Measurements from ENCODE around the gene SFXN2. TPM values are rescaled to one million over a fixed set of nuclear protein-coding genes. Genes with fewer than 3 reads are reported as not detected.
"Not testable (repeated sequence)": the region's sequence is repeated elsewhere in the genome, so short reads cannot be mapped to it uniquely, and the experiment has no call there.

The SFXN2 gene, protein sequence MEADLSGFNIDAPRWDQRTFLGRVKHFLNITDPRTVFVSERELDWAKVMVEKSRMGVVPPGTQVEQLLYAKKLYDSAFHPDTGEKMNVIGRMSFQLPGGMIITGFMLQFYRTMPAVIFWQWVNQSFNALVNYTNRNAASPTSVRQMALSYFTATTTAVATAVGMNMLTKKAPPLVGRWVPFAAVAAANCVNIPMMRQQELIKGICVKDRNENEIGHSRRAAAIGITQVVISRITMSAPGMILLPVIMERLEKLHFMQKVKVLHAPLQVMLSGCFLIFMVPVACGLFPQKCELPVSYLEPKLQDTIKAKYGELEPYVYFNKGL
- total RNA-seq, result 1 to 10 TPM; 3.2 to 4.0 TPM
- long read RNA-seq, full-length matches to known transcripts, result 4 of 6 reads
- long read RNA-seq, partial matches to known transcripts, result 0 of 6 reads
- long read RNA-seq, other reads (novel, unspliced or antisense), result 2 of 6 reads

DNA sequence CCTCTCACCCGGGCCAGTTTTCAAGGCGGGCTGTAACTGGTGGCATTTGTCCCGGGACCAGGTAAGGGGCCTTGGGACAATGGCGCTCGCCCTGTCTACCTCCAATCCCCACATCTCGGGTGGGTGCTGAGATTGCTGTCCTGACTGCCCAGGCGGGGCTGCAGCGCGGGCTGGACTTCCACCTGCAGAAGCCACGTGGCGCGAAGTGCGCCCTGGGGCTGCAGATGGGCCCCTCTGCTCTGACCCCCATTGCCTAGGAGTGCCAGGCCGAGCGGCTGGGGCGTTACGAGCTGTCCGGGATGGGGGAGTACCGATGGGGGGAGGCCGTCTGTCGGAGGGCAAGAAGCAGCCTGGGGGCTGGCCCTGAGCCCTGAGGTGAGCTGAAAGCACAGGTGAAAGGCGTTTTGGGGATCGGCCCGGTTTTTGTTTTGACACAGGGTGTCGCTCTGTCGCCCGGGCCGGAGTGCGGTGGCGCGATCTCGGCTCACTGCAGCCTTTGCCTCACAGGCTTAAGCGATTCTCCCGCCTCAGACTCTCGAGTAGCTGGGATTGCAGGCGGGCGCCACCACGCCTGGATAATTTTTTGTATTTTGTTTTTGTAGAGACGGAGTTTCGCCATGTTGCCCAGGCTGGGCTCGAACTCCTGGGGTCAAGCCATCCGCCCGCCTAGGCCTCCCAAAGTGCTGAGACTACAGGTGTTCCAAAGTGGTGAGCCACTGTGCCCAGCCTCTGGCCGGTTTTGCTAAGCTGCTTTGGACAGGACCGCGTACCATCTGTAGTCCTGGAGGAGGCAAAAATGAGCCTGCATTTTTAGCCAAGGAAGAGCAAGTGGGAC lies at the start of gene SFXN2:
Gene SFXN2 (plus strand): TSS at position 16 of the 835 bp plus-strand sequence. CDS start 12,001 bp downstream, outside the sequence.
- peak in 1 of 2 donors; percentile 28 for ATAC-seq
- intact Hi-C loops (cut with DNase I), result no loop called here
- DNase-seq, result no peak

DNA sequence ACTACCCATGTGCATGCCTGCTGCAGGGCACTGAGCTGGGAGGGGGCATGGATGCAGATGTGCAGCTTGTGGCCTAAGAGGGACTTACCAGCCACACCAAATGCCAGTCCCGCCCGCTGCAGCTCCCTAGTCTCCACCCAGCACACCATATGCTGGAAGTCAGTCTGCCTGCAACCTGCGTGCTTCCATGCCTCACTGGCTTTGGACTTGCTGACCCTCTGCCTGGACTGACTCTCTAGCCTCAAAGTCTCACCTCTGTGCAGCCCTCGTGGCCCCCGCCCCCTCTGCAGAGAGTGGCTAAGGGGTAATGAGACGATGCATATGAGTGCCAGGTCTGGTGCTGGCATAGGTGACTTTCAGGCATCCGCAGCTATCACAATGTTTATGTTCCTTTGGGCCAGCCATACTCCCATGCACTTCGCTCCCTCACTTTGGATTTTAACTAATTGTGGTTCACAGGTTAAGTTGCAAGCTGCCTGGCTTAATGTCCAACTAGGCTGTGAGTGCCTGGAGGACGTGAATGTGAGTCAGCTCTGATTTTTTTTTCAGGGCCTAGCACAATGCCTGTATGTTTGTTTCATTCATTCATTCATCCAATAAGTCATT lies 48.4 kb upstream of the SFXN2 start:
- intact Hi-C loops (cut with DNase I), result no loop called here
- ATAC-seq, result no peak
- no peak for DNase-seq

DNA sequence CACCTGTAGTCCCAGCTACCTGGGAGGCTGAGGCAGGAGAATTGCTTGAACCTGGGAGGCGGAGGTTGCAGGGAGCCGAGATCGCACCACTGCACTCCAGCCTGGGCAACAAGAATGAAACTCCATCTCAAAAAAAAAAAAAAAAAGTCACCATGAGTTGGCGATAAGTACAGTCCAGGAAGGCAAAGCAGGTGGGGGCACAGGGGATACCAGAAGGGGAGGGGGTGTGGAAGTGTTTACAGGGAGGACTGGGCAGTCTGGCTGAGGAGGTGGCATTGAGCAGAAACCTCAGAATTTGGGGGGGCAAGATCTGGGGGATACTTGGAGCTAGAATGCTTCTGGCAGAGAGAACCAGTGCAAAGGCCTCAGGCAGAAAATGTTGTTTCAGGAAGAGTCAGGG lies 47.0 kb upstream of the SFXN2 start:
- intact Hi-C loops (cut with DNase I); ATAC-seq; DNase-seq: not testable (repeated sequence)

DNA sequence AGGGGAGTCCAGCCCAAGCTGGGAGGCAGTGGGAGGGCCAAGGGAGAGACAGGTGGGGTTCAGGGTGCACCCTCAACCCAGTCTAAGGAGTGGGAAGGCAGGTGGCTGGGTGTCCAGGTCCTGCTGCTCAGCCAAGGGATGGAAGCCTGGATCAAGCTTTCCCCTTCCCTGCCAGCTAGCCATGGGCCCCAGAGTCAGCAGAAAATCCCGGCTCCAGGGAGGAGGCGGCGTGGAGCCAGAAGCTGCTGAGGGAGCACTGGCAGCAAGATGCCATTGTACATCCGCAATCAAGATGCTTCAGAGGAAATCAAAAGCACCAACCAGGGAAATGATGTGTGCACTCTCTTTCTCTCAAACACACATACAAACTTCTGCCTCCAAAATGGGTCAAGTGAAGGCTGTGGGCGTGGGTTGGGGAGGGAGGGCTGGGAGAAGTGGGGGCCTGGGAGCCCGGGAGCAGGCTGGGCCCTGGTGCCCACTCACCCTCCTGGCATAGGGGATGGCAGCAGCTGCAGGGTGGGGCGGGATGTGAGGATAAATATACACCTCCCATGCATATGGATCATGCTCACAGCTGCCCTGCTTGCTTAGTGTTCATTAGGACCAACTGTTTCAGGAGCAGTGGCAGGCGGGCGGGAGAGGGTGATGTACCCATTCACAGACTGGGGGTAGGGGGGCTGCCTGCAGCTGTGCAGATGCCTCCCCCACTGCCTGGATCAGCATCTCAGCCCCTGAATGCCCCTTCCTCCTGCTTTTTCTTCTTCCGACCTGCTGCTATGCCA lies 45.9 kb upstream of the SFXN2 start:
- ATAC-seq (no peak), DNase-seq (no peak)

DNA sequence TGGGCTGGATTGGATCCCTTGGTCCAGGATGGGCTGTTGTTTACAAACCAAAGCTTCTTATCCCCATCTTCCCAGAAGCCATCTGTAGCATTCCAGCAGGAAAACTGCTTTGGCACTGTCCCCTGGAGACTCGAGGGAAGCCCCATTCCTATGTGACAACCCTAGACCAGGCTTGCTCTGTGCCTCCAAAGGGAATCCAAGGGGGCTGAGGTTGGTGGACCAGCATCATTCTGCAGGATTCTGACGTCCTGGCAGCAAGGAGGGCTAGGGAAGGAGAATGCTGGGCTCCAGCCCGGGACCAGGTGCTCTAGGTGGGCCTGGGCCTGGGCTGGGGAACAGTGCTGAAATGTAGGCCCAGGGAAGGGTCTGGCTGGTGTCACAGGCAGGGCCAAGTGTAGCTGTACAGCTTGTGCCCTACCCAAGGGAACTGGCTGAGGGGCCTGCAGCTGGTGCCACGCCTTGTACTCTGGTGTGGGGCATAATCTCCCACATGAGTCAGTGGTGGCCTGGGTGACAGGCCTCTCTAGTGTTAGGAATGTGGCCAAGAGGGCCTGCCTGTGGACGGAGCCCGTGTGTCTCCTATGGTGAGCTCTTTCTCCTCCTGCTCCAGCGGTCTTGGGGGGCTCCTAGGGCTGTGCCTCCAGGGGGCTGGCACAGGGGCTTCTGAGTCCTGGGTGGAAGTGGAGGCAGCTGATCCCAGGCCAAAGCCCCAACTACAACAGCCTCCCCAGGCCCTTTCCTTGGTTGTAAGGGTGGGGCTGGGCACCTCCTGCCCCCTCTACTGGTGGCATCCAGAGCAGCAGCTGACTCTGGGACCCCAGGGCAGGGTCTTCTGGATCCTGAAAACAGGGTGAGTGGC lies 45.0 kb upstream of the SFXN2 start:
- ATAC-seq (peak; percentile 65 to 81), DNase-seq (peak; percentile 68)
- intact Hi-C loops (cut with DNase I), result no loop called here

More for the DNA sequence above, 45.9 kb upstream of the SFXN2 start:
- intact Hi-C loops (cut with DNase I), result no loop called here

DNA sequence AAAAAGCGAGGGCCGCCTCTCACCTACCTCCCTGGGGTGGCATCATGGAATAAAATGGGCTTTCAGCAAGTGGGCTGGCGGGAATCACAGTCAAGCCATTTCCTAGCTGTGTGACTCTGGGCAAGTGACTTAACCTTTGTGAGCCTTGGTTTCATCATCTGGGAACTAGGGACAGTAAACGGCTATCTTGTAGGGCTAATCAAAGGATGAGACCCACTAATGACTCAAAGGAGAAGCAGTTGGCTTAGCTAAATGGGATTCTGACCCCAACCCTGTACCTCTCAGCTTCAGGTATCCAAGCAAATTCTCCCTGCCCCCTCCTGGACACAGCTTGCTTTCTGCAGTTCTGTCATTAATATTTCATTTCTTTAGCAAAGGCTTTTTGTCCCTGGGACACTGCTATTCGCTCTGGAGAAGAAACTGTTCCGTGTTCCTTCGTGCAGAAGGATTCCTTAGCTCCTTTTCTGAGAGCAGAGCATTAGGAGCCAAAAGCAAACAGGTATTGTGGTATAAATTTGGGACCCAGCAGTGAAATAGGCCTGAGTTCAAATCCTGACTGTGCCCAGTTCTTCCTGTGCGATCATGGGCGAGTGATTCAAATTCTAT lies 44.3 kb upstream of the SFXN2 start:
- intact Hi-C loops (cut with DNase I), result no loop called here
- ATAC-seq (no peak), DNase-seq (no peak)

DNA sequence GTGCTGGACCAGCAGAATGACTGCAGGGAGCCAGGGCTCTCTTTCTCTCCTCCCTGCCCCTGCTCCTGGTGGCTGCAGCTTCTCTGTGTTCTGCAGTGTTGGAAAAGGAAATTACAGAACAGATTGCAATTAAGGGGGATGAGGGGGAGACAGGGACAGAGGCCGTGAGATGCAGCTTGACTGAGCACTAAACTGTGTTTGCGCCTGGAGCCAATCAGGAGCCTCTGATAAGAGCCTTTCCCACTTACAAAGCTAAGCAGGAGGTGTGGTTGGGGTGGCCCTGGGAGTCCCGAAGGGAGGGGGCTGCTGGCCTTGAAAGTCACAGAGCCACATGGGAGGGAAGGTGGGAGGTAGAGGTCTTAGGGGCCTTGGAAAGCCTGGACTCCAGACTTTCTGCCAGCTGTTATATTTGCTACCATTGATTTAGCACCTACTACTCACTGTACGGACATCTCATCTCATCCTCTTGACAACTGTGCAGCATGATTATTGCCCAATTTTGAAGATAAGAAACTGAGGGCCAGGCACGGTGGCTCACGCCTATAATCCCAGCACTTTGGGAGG lies 43.5 kb upstream of the SFXN2 start:
- intact Hi-C loops (cut with DNase I), result no loop called here
- DNase-seq (no peak), ATAC-seq (no peak)

DNA sequence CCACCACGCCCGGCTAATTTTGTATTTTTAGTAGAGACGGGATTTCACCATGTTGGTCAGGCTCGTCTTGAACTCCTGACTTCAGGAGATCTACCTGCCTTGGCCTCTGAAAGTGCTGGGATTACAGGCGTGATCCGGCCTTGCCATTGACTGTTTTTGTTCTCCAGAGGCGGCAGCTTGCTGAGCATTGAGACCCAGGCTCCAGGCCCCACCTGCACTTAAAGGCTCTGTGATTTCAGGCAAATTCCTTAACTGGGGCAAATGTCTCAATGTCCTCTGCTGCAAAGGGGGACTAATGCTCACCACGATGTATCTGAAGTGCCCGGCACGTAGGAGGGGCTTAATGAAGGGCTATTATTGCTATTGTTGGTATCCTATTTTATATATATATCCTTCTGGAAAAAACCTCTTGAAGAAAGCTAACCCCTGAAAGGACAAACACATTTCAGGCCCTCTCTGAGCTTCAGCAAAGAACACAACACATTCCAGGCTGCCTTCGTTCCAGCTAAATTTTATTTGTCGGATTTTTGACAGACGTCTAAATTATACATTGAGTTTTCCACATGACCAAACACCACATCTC lies 41.1 kb upstream of the SFXN2 start:
- no peak for ATAC-seq
- intact Hi-C loops (cut with DNase I), result no loop called here

DNA sequence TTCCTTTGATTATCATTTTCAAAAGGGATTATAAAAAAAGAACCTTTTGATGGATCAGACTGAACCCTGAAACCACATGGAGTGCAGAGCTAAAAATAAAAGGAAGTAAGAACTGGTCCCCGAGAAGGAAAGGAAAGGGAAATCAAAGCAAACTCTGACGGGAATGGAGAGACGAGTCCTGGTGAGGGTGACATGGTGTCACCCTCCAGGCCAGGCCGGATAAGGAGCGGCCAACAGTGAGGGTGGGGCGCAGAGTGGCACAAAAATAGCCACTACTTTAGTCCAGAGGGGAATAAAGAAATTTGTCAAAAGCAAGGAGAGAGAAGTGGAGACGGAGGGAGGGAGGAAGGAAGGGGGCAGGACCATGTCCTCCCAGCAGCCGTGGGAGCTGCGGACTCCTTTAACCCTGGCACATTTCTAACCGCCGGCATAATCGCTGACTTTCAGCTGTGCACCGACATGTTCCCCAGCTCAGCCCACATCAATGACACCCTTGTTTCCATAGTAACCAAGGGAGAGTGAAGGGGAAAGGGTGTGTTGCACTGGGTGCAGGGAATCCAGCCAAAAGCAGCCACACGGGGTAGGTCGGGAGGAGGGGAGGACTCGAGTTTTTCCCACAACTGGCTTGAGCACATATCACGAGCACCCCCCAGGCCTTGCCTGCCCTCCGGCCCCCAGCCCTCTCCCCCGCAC lies 40.5 kb upstream of the SFXN2 start:
- DNase-seq (peak; percentile 72), ATAC-seq (peak; percentile 69 to 73)
- intact Hi-C loops (cut with DNase I), result no loop called here

More for the DNA sequence above, 41.1 kb upstream of the SFXN2 start:
- no peak for DNase-seq

DNA sequence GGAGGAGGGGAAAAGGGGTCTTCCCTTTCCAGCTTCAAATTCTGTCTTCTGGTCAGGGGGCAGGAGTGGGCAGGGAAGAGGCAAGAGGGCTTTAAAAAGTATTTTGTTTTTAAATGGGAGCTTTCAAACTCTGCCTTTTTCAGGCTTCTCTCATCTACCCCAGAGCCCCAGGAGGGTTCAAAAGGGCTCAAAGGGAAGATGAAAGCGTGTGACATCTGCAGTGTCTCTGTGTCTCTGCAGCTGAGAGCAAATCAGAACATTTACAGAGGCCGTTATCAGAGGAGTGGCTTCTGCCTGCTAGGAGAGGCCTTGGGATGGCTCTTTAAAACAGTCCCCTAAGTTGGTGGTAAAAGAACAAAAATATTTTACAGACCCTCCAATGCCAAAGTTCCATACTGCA lies 39.9 kb upstream of the SFXN2 start:
- DNase-seq (no peak), ATAC-seq (peak in 1 of 2 donors; percentile 14)
- intact Hi-C loops (cut with DNase I), result no loop called here

DNA sequence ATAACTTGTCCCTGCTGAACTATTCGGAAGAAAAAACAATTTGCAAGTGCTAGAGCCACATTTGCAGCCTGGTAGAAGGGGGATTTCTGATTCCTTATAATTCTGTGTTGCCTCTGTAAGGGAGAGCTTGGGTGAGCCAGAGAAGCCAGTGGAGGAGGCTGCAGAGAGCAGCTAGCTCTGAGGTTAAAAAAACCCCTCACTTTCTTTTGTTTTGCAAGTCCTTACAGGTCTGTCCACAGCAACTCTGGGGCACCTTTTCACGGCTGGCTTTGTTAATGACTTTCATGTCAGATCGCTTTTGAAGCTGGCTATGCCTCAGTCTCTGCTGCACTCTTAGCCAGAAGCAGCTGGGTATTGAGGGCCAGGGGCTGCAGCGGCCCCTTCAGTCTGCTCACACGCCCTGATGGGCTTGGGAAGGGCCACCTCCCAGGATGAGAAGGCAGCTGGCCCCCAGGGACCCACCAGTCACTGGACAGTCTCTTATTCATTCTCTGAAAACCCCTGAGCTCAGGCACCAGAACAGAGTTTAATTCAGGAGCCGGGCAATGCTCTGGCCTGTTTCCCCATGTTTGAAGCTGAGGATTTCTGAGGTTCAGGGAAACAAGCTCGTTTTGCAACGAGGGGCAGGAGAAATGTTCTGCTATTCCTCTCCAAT lies 39.3 kb upstream of the SFXN2 start:
- ATAC-seq (no peak), DNase-seq (no peak)
- intact Hi-C loops (cut with DNase I), result no loop called here

DNA sequence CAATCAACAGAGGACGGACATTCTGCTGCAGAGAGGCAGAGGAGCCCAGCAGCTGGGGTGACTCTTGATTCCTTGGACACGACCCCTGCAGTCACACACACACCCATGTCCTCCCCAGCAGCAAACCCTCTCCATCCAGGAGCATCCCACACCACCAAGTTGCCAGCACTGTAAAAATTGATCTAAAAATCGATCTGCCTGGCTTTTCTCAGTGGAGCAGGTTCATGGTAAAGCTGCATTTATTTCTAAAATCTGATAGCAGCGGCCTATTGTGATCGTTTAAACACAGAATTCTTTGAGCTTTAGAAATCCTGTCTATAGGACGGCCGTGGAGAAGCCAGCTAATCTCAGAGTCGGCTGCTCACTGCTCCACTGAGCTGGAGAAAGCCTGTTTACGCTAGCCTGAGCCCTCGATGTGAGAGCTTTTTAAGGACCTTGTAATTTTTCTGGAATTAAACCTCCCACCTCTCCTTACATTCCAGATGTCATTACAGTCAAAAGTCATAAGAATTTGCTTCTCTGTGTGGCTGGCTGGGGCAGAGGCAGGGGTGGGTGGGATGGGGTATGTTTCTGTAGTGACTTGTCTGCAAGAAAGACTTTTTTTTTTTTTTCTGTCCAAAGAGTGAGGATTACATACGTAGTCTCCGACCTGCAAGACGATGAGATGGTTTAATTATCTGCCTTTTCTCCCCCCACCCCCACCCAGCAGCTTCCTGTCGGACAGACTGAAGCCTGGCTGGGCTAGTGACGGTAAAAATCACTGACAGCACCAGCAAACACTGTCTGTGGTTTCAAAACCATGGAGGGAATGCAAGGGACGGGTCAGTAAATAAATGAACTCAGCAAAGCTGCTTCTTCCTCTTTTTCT lies 38.5 kb upstream of the SFXN2 start:
- DNase-seq (no peak), ATAC-seq (peak in 1 of 2 donors; percentile 15)
- intact Hi-C loops (cut with DNase I), result no loop called here

DNA sequence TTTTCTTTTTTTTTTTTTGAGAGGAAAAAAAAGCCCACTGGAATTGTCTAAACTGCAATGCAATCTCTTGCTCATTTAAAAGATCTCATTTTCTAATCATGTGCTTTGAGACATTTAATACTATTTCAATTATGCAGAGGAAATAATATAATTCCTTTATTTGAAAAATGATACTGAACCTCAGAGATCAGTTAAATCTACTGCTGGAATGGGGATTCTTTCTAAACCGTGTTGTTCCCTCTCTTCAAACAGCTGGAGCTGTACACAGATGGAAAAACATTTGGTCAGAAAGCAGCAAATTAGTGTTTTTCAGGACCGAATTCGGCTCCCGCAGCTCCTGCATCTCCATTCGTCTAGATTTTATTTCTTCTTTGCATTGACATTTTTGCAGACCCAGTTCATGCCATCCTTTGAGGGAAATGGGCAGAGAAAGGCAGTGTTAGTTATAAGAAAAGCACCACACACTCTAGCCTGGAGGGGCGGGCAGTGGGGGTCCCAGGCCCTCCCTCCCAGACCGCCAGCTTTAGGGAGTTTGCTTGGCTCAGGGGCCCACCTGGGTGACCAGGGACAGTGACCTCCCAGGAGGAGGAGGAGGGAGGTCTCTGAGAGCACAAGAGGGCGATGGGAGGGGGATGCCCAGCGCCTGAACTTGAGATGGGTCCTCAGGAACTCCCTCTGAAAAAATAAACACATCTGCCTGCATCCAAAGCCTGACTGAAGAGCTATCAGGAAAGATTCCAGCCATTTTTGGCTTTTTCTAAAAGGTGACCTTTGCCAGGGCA lies 37.7 kb upstream of the SFXN2 start:
- DNase-seq (no peak), ATAC-seq (no peak)
- intact Hi-C loops (cut with DNase I), result no loop called here

DNA sequence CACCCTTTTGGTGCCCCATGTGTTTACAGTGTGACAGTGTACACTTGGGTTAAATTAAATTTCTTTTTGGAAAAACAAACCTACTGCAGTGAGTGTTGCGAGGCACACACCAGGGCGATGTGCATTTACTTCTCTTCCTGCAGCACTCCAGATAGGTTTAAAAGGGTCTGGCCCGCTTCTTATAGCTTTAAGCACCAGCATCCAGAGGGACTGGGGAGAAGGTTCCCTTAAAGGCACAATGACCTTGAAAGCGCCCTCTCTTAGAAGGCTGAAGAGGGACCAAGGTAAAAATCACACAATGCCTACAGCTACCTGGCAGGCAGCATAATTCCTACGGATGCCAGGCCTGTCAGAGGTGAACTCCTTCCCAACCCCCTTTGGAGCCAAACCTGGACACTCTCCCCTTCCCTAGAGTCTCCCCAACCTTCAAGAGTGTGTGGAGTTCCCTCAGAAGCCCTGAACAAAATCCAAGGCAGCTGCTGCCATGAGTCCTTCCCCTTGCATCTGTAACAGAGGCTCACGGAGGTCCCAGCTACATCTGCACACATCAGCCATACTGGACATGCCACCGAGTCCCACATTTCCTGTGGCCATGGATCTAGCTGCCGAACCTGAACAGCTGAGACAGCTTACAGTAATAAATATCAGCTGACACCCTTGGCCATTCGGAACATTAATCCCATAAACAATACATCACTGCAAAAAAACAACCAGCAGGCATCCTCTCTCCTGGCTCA lies 36.9 kb upstream of the SFXN2 start:
- DNase-seq (no peak), ATAC-seq (no peak)
- intact Hi-C loops (cut with DNase I), result no loop called here

Measured in left cardiac atrium (tissue), 4 donors.